Transverse colon (tissue), 4 donors: ENCODE results near the gene MPO. TPM values are rescaled to one million over a fixed set of nuclear protein-coding genes. Genes with fewer than 3 reads are reported as not detected.

Experiments used
- DNase-seq: peaks from one replicate; pipeline ENCODE4 v3.0.0-alpha.2; 2019
- H3K27ac ChIP-seq, 4 donors: fragments of 200-600 bp; sonication (generic); 2 replicates each; pipeline ENCODE4 v1.5.1; 2016 to 2018; ENCODE audit warnings: inconsistent platforms in 4 of 4
- H3K27me3 ChIP-seq: fragments of 200-600 bp; sonication (generic); 2 replicates; pipeline ENCODE4 v1.5.1; 2017; ENCODE audit warnings: inconsistent platforms
- H3K36me3 ChIP-seq, 4 donors: fragments of 200-600 bp; sonication (generic); 2 replicates each; pipeline ENCODE4 v1.5.1; 2017 to 2019; ENCODE audit warnings: inconsistent platforms in 4 of 4
- H3K4me1 ChIP-seq, 4 donors: fragments of 200-600 bp; sonication (generic); 2 replicates each; pipeline ENCODE4 v1.5.1; 2017 to 2020; ENCODE audit warnings: inconsistent platforms in 4 of 4
- H3K4me3 ChIP-seq, 4 donors: fragments of 200-600 bp; sonication (generic); 1 replicate in 1 of 4; 2 replicates in 3 of 4; pipeline versions ENCODE4 v1.5.1 to v1.6.1; 2017 to 2019; ENCODE audit warnings: inconsistent platforms in 4 of 4
- H3K9me3 ChIP-seq, 2 donors: fragments of 200-600 bp; sonication (generic); 2 replicates each; pipeline ENCODE4 v1.5.1; 2017 to 2019; ENCODE audit warnings: inconsistent platforms in 2 of 2
- EP300 ChIP-seq: sonication (generic); formaldehyde crosslinking; IDR thresholded peaks from one replicate; pipeline ENCODE4 v1.6.1; 2017; ENCODE audit warnings: antibody characterized with exemption, low read depth
- POLR2A ChIP-seq: fragments of 450-650 bp; IDR thresholded peaks from one replicate; pipeline ENCODE4 v1.6.1; 2016; ENCODE audit warnings: antibody characterized with exemption, mild to moderate bottlenecking, moderate library complexity
- POLR2AphosphoS5 ChIP-seq, 3 donors: sonication (generic); formaldehyde crosslinking; IDR thresholded peaks; one replicate each; pipeline ENCODE4 v1.6.1; 2016; ENCODE audit warnings: antibody characterized with exemption in 3 of 3
- WGBS, 2 donors: methylation state at CpG; one replicate each; pipeline ENCODE4 v1.1.5; 2018; ENCODE audit warnings: low coverage in 1 of 2; 5-methylcytosine and 5-hydroxymethylcytosine counted together
- in situ Hi-C, 4 donors: fragments of 200-750 bp; cut with MboI; loops; one replicate each; pipeline versions ENCODE4 v1.15.0 to v1.15.1; 2017; ENCODE audit warnings: low sequenced_read_pairs in 3 of 4, low pct_ligation_motif_present in 1 of 4, low pct_unique_long_range_greater_than_20kb in 1 of 4
- intact Hi-C: fragments of 100-400 bp; cut with DNase I; formaldehyde crosslinking; loops from one replicate; pipeline ENCODE4 v1.15.1; 2023; ENCODE audit warnings: low total_unique reads
- total RNA-seq, 4 donors: library from RNA; depleted of rRNA; stranded (reverse); fragments of >200 nt; gene quantifications; one replicate each; pipeline ENCODE4 v1.1.0, GENCODE V29; 2016
- TF ChIP-seq, protein P1 (sequence below), 5 experiments: fragments of 200-600 bp in 3 of 5; fragments of 450-650 bp in 2 of 5; sonication (generic) in 3 of 5; IDR thresholded peaks; 1 replicate in 2 of 5; 2 replicates in 3 of 5; pipeline ENCODE4 v1.5.1; 2016 to 2017; ENCODE audit warnings: antibody characterized with exemption in 5 of 5, inconsistent platforms in 3 of 5, mild to moderate bottlenecking in 2 of 5, moderate library complexity in 1 of 5

MPO gene
- total RNA-seq, 4 donors from 2014 or later: not detected

DNA sequence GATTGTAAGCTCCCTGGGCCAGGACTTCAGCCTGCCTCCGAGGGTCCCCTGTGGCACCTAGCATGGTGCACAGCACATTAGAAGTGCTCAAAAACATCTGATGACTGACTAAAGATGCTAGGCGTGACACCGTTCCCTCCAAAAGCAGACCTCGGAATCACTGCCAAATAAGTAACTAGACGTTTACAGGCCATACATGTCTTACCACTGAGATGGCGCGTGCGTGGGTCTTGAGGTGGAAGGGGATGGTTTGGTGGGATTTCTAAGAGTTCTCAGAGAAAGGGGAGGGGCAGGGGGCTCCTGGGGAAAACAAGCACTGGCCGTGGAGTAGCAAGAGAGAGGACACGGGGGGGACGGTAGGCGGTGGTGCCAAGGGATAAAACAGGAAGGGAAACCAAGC is 12.4 kb downstream of the MPO start:
- intact Hi-C loops (no loop called here), in situ Hi-C loops (no loop called here)
- no peaks in the 10 kb centered on the region for H3K36me3 ChIP-seq
- peaks cover 19% of the 10 kb centered on the region for H3K27me3 ChIP-seq
- H3K4me3 ChIP-seq: no peak overlapping the region
- no peak overlapping the region for H3K27ac ChIP-seq
- WGBS, 2 donors: 88% methylated on average over 12 of the region's 12 CpGs; no CpG with 5 or more reads in 1 of the 2 donors
- H3K9me3 ChIP-seq: no peaks in the 10 kb centered on the region
- no peak for DNase-seq
- TF ChIP-seq, protein P1, sequence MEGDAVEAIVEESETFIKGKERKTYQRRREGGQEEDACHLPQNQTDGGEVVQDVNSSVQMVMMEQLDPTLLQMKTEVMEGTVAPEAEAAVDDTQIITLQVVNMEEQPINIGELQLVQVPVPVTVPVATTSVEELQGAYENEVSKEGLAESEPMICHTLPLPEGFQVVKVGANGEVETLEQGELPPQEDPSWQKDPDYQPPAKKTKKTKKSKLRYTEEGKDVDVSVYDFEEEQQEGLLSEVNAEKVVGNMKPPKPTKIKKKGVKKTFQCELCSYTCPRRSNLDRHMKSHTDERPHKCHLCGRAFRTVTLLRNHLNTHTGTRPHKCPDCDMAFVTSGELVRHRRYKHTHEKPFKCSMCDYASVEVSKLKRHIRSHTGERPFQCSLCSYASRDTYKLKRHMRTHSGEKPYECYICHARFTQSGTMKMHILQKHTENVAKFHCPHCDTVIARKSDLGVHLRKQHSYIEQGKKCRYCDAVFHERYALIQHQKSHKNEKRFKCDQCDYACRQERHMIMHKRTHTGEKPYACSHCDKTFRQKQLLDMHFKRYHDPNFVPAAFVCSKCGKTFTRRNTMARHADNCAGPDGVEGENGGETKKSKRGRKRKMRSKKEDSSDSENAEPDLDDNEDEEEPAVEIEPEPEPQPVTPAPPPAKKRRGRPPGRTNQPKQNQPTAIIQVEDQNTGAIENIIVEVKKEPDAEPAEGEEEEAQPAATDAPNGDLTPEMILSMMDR (IDR thresholded peaks at IDR 0.05): no peak
- TF ChIP-seq EP300 (no peak), POLR2A (no peak), POLR2AphosphoS5 (IDR thresholded peaks at IDR 0.05) (no peak)
- no peaks in the 10 kb centered on the region for H3K4me1 ChIP-seq

- H3K9me3 ChIP-seq: no peaks in the 10 kb centered on the region
- no peaks in the 10 kb centered on the region for H3K36me3 ChIP-seq
- H3K4me1 ChIP-seq: no peaks in the 10 kb centered on the region
- H3K27ac ChIP-seq: no peak overlapping the region
- H3K27me3 ChIP-seq: peaks cover 25% of the 10 kb centered on the region
- no peak for TF ChIP-seq POLR2AphosphoS5 (IDR thresholded peaks at IDR 0.05)
- no peak for TF ChIP-seq EP300
- TF ChIP-seq, protein P1 (IDR thresholded peaks at IDR 0.05): no peak
- TF ChIP-seq POLR2A: no peak
- in situ Hi-C loops: no loop called here
- intact Hi-C loops: no loop called here
- DNase-seq: no peak
- 80 to 85% methylated on average over 3 to 21 of the region's 22 CpGs for WGBS, 2 donors
- no peak overlapping the region for H3K4me3 ChIP-seq
These were observed 13.1 kb downstream of the MPO start for GRCh38 chr17:58267347-58268324.

DNA sequence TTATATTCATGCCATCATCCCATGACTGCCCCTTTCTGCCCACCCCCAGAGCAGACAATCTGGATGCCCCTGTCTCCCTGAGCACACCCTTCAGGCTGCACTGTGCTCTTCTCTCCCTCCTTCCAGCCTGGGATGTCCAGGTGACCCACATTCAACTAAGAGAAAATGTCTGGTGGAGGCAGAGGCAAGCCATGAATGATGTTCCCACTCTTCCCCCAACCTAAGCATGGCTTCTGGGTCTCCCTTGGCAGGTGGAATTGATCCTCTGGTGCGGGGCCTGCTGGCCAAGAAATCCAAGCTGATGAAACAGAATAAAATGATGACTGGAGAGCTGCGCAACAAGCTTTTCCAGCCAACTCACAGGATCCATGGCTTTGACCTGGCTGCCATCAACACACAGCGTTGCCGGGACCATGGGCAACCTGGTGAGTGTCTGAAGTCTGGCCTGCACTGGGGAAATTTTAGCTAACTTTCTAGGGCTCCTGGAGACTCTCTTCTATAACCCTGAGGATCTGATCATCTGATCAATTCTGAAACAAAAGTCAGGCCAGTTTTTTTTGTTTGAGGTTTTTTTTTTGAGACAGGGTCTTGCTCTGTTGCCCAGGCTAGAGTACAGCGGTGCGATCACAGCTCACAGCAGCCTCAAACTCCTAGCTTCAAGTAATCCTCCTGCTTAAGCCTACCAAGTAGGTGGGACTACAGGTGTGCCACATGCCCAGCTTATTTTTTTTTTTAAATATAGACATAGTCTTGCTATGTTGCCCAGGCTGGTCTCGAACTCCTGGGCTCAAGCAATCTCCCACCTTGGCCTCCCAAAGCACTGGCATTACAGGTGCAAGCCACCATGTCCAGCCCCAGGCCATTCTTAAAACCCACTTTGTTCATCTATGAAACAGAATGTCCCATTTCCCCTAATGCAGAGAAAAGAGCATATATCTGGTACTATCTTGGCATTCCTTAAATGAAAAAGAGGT is 14.5 kb downstream of the MPO start:
- WGBS, 2 donors: 92 to 95% methylated on average over 3 to 7 of the region's 7 CpGs
- DNase-seq: no peak
- H3K27me3 ChIP-seq: peaks cover 40% of the 10 kb centered on the region
- no peak overlapping the region for H3K27ac ChIP-seq
- H3K36me3 ChIP-seq: no peaks in the 10 kb centered on the region
- no peaks in the 10 kb centered on the region for H3K4me1 ChIP-seq
- no peaks in the 10 kb centered on the region for H3K9me3 ChIP-seq
- TF ChIP-seq, protein P1 (IDR thresholded peaks at IDR 0.05): no peak
- TF ChIP-seq POLR2AphosphoS5 (IDR thresholded peaks at IDR 0.05) (no peak), POLR2A (no peak), EP300 (no peak)
- H3K4me3 ChIP-seq: no peak overlapping the region
- intact Hi-C loops (no loop called here), in situ Hi-C loops (no loop called here)

DNA sequence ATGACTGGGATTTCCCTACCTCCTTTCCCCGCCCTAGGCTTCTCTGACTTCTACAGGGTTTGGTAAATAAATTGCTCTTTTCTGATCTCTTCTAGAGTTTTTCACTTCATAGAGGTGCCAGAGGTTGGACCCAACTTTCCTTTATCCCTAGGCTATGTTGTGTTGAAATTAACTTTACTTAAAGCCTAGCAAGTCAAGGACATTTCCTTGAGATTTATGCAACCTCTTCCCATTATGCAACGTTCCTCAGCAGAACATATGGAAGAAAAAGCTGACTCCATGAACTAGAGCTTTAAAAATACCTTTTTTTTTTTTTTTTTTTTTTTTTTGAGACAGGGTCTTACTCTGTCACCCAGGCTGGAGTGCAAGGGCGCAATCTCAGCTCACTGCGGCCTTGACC is 15.5 kb downstream of the MPO start:
- Histone ChIP-seq H3K27me3 (peaks cover 48% of the 10 kb centered on the region), H3K27ac (no peak overlapping the region), H3K4me3 (no peak overlapping the region), H3K9me3 (no peaks in the 10 kb centered on the region), H3K4me1 (no peaks in the 10 kb centered on the region), H3K36me3 (no peaks in the 10 kb centered on the region)
- intact Hi-C loops: no loop called here
- in situ Hi-C loops: no loop called here
- no peak for DNase-seq
- 68 to 79% methylated on average over 2 to 4 of the region's 4 CpGs for WGBS, 2 donors
- TF ChIP-seq, protein P1 (IDR thresholded peaks at IDR 0.05): no peak
- TF ChIP-seq EP300 (no peak), POLR2AphosphoS5 (IDR thresholded peaks at IDR 0.05) (no peak), POLR2A (no peak)
